Mononuclear cell (primary cell): ENCODE results near the gene ZNF333. TPM values are rescaled to one million over a fixed set of nuclear protein-coding genes. Genes with fewer than 3 reads are reported as not detected.
"Not testable (repeated sequence)": the region's sequence is repeated elsewhere in the genome, so short reads cannot be mapped to it uniquely, and the experiment has no call there.

Experiments used
- H3K27me3 ChIP-seq: 2 replicates; pipeline ENCODE4 v1.6.0; 2011; ENCODE audit warnings: low read length, control low read depth; ENCODE audit not compliant: insufficient read depth
- H3K4me1 ChIP-seq: 2 replicates; pipeline ENCODE4 v1.5.1; 2011; ENCODE audit warnings: mild to moderate bottlenecking, low read length, control low read depth; ENCODE audit not compliant: insufficient read depth
- H3K4me3 ChIP-seq: 2 replicates; pipeline ENCODE4 v1.5.1; 2011; ENCODE audit warnings: mild to moderate bottlenecking, low read length, moderate library complexity
- H3K9me3 ChIP-seq: 2 replicates; pipeline ENCODE4 v1.5.1; 2011; ENCODE audit warnings: low read depth, mild to moderate bottlenecking, control low read depth, low read length
- total RNA-seq: library from RNA; depleted of rRNA; stranded (reverse); fragments of >200 nt; gene quantifications from one replicate; pipeline ENCODE4 v1.2.3, GENCODE V29; 2012

Gene ZNF333
- total RNA-seq, 1 donor, result 10.7 TPM

DNA sequence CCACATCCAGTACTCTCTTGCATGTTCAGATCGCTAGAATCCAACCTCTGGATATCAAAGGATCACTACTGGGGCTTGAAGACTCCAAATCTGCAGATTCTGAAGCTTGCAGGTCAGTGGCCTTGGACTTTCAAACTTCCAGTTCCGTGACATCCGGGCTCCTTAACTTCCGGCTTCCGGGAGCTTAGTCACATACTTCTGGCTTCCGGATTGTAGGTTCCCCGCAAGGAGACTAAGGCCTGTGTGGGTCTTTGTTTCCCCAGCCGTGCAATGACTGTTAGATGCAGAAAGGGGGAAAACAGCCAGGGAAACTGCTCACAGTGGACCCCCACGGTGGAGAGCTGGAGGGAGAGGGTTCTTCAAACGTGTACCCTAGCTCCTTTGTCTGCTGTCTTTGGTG is 41.4 kb downstream of the ZNF333 start:
- Histone ChIP-seq H3K9me3 (peaks cover 10% of the 10 kb centered on the region), H3K27me3 (no peaks in the 10 kb centered on the region), H3K4me3 (no peak overlapping the region), H3K4me1 (no peaks in the 10 kb centered on the region)

DNA sequence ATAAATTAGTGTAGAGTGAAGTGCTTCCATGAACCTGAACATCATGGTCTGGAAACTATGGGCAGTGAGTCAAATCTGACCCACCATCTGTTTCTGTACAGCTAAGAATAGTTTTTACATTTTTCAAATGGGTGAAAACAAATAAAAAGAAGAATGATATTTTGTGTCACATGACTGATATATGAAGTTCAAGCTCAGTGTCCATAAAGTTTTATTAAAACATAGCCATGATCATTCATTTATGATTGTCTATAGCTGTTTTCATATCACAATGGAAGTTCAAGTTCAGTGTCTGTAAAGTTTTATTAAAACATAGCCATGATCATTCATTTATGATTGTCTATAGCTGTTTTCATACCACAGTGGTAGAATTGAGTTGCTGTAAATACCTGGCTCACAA is 42.7 kb downstream of the ZNF333 start:
- no peaks in the 10 kb centered on the region for H3K27me3 ChIP-seq
- no peak overlapping the region for H3K4me3 ChIP-seq
- peaks cover 10% of the 10 kb centered on the region for H3K9me3 ChIP-seq
- H3K4me1 ChIP-seq, result no peaks in the 10 kb centered on the region

- H3K9me3 ChIP-seq, result peaks cover 6% of the 10 kb centered on the region
- H3K4me1 ChIP-seq, result no peaks in the 10 kb centered on the region
- H3K27me3 ChIP-seq, result no peaks in the 10 kb centered on the region
- no peak overlapping the region for H3K4me3 ChIP-seq
Measured at GRCh38 chr19:14733574-14733973, 43.7 kb downstream of the ZNF333 start.

DNA sequence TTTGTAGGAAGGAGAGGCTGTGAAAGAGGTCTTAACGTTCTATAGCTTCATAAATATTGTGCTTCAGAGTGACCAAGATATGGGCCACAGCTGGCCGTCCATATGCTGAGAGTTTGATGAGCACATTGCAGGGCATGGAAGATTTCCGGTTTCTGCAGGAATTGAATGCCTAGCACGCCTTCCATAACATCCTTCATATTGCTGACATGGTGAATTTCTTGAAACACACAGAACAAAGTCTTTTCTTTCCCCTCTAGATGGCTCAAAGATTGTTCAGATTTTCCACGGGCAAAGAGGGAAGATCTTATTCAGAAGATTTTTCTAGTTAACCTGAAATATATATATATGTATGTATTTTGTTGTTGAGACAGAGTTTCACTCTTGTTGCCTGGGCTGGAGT is 46.1 kb downstream of the ZNF333 start:
- Histone ChIP-seq H3K9me3 (no peaks in the 10 kb centered on the region), H3K4me3 (no peak overlapping the region), H3K27me3 (no peaks in the 10 kb centered on the region), H3K4me1 (no peaks in the 10 kb centered on the region)

GRCh38 chr19:14746886-14747285 is 57.0 kb downstream of the ZNF333 start:
- Histone ChIP-seq H3K4me3 (no peak overlapping the region), H3K9me3 (no peaks in the 10 kb centered on the region), H3K27me3 (no peaks in the 10 kb centered on the region), H3K4me1 (no peaks in the 10 kb centered on the region)

- no peaks in the 10 kb centered on the region for H3K4me1 ChIP-seq
Measured at GRCh38 chr19:14748601-14749000, 58.8 kb downstream of the ZNF333 start.

GRCh38 chr19:14758816-14759215 is 69.0 kb downstream of the ZNF333 start:
- H3K9me3 ChIP-seq, result no peaks in the 10 kb centered on the region
- no peak overlapping the region for H3K4me3 ChIP-seq
- H3K27me3 ChIP-seq, result no peaks in the 10 kb centered on the region
- no peaks in the 10 kb centered on the region for H3K4me1 ChIP-seq

More at GRCh38 chr19:14748601-14749000, 58.8 kb downstream of the ZNF333 start:
- H3K9me3 ChIP-seq, result no peaks in the 10 kb centered on the region
- H3K27me3 ChIP-seq, result no peaks in the 10 kb centered on the region
- no peak overlapping the region for H3K4me3 ChIP-seq

- no peaks in the 10 kb centered on the region for H3K27me3 ChIP-seq
- H3K4me3 ChIP-seq, result no peak overlapping the region
- H3K9me3 ChIP-seq, result no peaks in the 10 kb centered on the region
- H3K4me1 ChIP-seq, result no peaks in the 10 kb centered on the region
Measured at GRCh38 chr19:14761607-14762006, 71.8 kb downstream of the ZNF333 start.

GRCh38 chr19:14762111-14762510 is 72.3 kb downstream of the ZNF333 start:
- H3K27me3 ChIP-seq, result no peaks in the 10 kb centered on the region
- H3K4me3 ChIP-seq, result no peak overlapping the region

DNA sequence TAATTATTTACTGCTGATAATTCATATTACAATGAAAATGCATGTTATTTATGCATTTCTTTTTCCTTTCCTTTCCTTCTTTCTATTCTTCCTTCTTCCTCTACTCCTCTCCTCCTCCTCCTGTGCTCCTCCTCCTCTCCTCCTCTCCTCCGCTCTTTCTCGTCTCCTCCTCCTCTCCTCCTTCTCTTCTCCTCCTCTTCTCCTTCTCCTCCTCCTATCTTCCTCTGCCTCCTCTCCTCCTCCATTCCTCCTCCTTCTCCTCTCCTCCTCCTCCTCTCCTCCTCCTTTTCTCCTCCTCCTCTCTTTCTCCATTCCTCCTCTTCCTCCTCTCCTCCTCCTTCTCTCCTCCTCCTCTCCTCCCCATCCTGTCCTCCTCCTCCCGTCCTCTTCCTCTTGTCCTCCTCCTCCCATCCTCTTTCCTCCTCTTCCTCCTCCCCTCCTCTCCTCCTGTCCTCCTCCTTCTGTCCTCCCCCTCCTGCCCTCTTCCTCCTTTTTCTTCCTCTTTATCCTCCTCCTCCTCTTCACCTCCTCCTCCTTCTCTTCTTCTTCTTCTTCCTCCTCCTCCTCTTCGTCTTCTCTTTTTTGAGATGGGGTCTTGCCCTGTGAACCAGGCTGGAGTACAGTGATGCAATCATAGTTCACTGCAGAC is 73.8 kb downstream of the ZNF333 start:
- no peaks in the 10 kb centered on the region for H3K4me1 ChIP-seq
- H3K27me3 ChIP-seq, result no peaks in the 10 kb centered on the region
- H3K4me3 ChIP-seq, result no peak overlapping the region
- H3K9me3 ChIP-seq, result no peaks in the 10 kb centered on the region

More at GRCh38 chr19:14762111-14762510, 72.3 kb downstream of the ZNF333 start:
- Histone ChIP-seq H3K9me3 (no peaks in the 10 kb centered on the region), H3K4me1 (no peaks in the 10 kb centered on the region)

DNA sequence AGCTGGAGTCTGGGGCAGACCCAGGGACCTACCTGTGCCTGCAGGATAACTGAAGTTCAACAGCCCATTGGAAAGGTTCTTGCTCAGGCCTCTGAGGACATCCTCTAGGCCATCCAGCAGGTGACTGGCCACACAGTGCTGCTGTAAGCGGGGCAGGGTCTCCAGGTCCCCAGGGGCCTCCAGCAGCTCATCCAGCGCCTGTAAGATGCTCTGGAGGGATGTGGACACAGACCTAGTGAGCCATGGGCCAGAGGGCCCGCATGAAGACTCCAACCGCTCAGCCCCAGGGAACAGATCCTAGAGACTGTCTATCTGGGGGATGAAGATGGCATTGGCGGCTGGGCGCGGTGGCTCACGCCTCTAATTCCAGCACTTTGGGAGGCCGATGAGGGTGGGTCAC is 74.6 kb downstream of the ZNF333 start:
- no peaks in the 10 kb centered on the region for H3K27me3 ChIP-seq
- no peak overlapping the region for H3K4me3 ChIP-seq
- H3K9me3 ChIP-seq, result no peaks in the 10 kb centered on the region
- no peaks in the 10 kb centered on the region for H3K4me1 ChIP-seq

DNA sequence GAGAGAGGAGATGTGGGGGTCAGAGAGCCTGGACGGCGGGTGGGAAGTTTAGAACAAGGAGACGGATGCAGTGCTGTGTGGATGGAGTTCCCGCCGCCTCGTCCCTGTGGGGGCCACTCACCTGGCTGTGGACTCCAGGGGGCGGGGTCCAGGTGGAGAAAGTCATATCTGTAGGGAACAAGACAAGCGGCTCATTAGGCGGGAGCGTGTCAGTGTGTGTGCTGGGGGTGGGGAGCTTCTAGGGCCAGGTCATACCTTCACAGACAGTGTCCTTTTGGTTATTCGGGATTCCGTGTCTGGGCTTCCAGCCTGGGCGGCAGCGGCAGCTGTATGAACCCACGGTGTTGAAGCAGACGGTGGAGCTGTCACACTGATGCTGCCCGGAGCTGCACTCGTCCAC is 75.6 kb downstream of the ZNF333 start:
- H3K9me3 ChIP-seq, H3K4me1 ChIP-seq, H3K4me3 ChIP-seq, H3K27me3 ChIP-seq: not testable (repeated sequence)

- H3K27me3 ChIP-seq, H3K4me1 ChIP-seq, H3K4me3 ChIP-seq, H3K9me3 ChIP-seq: not testable (repeated sequence)
Measured at GRCh38 chr19:14765841-14766240, 76.0 kb downstream of the ZNF333 start.

- H3K4me3 ChIP-seq, result no peak overlapping the region
- H3K4me1 ChIP-seq, result no peaks in the 10 kb centered on the region
- H3K27me3 ChIP-seq, result no peaks in the 10 kb centered on the region
- no peaks in the 10 kb centered on the region for H3K9me3 ChIP-seq
Measured at GRCh38 chr19:14767466-14767971, 77.7 kb downstream of the ZNF333 start.

DNA sequence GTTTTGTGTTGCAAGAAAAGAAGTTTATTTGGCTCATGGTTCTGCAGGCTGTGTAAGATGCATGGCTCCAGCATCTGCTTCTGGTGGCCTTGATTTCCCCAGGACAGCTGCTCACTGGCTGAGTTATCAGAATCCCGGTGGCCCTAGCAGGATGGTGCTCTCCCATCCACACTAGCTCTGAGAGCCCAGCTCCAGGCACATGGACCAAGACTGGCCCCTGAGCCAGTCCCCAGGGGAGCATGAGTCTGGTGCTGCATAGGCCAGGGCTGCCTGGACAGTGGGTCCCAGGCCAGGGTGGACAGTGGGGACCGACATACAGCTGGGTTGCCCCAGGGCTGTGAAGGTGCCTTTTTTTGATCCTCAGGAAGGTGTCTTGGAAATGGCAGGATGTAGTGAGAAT is 78.2 kb downstream of the ZNF333 start:
- H3K9me3 ChIP-seq, result no peaks in the 10 kb centered on the region
- no peak overlapping the region for H3K4me3 ChIP-seq
- no peaks in the 10 kb centered on the region for H3K4me1 ChIP-seq
- H3K27me3 ChIP-seq, result no peaks in the 10 kb centered on the region

DNA sequence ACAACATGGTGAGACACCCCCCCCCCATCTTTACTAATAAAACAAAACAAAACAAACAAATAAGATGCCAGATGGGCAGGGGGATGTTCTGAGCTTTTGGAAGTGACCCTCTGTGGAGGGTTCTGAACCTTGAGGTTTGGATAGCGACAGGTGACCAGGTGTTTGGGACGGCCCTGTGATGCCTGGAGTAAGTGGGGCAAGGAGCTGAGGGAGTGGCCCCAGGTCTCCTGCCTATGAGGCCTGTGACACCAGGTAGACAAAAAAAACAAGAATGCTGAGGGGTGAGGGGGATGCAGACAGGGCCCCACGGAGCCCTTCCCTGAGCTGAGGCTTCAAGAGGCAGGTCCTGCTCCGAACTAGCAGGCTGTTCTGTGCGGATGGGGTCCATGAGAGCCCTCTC is 79.4 kb downstream of the ZNF333 start:
- Histone ChIP-seq H3K4me3 (no peak overlapping the region), H3K9me3 (no peaks in the 10 kb centered on the region), H3K27me3 (no peaks in the 10 kb centered on the region), H3K4me1 (no peaks in the 10 kb centered on the region)
